Esophagus squamous epithelium (tissue), 4 donors: ENCODE results near the gene NGF.

Source experiments
- POLR2A ChIP-seq, 4 donors: fragments of 450-650 bp; IDR thresholded peaks; one replicate each; pipeline ENCODE4 v1.6.1; 2017; ENCODE audit warnings: antibody characterized with exemption in 4 of 4, mild to moderate bottlenecking in 4 of 4, moderate library complexity in 3 of 4
- TF ChIP-seq, protein P1 (sequence below), 6 experiments: fragments of 450-650 bp in 4 of 6; fragments of 200-600 bp in 2 of 6; sonication (generic) in 2 of 6; IDR thresholded peaks; one replicate each; pipeline ENCODE4 v1.5.1; 2016 to 2019; ENCODE audit warnings: antibody characterized with exemption in 6 of 6, mild to moderate bottlenecking in 4 of 6, moderate library complexity in 4 of 6

DNA sequence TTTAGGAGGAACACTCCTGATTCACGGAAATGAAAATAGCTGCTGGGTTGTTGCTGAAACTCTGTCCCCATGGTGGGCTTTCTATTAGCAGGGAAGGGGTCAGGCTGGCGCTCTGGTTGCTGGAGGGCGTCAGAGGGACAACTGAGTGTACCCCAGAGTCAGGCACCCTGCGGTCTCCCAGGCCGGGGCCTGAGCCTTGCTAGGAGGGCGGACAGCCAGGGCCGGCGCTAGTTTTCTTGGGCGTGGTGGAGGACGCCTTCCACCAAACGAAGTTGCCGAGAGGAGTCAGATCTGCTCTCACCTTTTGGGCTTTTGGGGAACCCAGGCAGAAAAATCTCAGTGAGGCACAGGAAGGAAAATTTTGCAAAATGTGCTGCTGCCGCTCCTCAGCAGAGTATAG, 54.8 kb downstream of the NGF start:
- TF ChIP-seq, protein P1, sequence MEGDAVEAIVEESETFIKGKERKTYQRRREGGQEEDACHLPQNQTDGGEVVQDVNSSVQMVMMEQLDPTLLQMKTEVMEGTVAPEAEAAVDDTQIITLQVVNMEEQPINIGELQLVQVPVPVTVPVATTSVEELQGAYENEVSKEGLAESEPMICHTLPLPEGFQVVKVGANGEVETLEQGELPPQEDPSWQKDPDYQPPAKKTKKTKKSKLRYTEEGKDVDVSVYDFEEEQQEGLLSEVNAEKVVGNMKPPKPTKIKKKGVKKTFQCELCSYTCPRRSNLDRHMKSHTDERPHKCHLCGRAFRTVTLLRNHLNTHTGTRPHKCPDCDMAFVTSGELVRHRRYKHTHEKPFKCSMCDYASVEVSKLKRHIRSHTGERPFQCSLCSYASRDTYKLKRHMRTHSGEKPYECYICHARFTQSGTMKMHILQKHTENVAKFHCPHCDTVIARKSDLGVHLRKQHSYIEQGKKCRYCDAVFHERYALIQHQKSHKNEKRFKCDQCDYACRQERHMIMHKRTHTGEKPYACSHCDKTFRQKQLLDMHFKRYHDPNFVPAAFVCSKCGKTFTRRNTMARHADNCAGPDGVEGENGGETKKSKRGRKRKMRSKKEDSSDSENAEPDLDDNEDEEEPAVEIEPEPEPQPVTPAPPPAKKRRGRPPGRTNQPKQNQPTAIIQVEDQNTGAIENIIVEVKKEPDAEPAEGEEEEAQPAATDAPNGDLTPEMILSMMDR (IDR thresholded peaks at IDR 0.05) = no peak
- TF ChIP-seq POLR2A (IDR thresholded peaks at IDR 0.05) = no peak
